NCI-H226 (cell line): Measurements from ENCODE around the gene ARIH1.
"Not testable (repeated sequence)": the region's sequence is repeated elsewhere in the genome, so short reads cannot be mapped to it uniquely, and the experiment has no call there.

Experiments
- DNase-seq: peaks from one replicate; pipeline ENCODE4 v3.0.0-alpha.2; 2015

Gene ARIH1

GRCh38 chr15:72614810-72615532 is 140.8 kb downstream of the ARIH1 start:
- no peak for DNase-seq

GRCh38 chr15:72615533-72616233 is 141.6 kb downstream of the ARIH1 start:
- not testable (repeated sequence) for DNase-seq

- DNase-seq: peak; percentile 5
Observed at GRCh38 chr15:72616491-72617210, 142.5 kb downstream of the ARIH1 start.

- not testable (repeated sequence) for DNase-seq
Observed at GRCh38 chr15:72623854-72624253, 149.7 kb downstream of the ARIH1 start.

GRCh38 chr15:72626153-72626552 is 152.0 kb downstream of the ARIH1 start:
- not testable (repeated sequence) for DNase-seq

GRCh38 chr15:72628249-72629067 is 154.3 kb downstream of the ARIH1 start:
- DNase-seq: not testable (repeated sequence)

GRCh38 chr15:72629068-72629570 is 155.0 kb downstream of the ARIH1 start:
- DNase-seq: not testable (repeated sequence)

GRCh38 chr15:72636519-72637282 is 162.6 kb downstream of the ARIH1 start:
- peak; percentile 84 for DNase-seq

GRCh38 chr15:72639759-72640483 is 165.8 kb downstream of the ARIH1 start:
- DNase-seq: not testable (repeated sequence)

- not testable (repeated sequence) for DNase-seq
Observed at GRCh38 chr15:72642271-72642670, 168.1 kb downstream of the ARIH1 start.

- DNase-seq: not testable (repeated sequence)
Observed at GRCh38 chr15:72648631-72649253, 174.6 kb downstream of the ARIH1 start.
